Aorta (tissue), 5 donors: Measurements from ENCODE around the gene USP14. TPM values are rescaled to one million over a fixed set of nuclear protein-coding genes. Genes with fewer than 3 reads are reported as not detected.
"Not testable (repeated sequence)": the region's sequence is repeated elsewhere in the genome, so short reads cannot be mapped to it uniquely, and the experiment has no call there.

Source experiments
- ATAC-seq: fragments of 200-7000 bp; cut with Tn5 transposase; one replicate; pipeline ENCODE4 v1.9.1; 2022; ENCODE audit warnings: moderate library complexity; ENCODE audit not compliant: low FRiP score
- DNase-seq, 2 donors: peaks; one replicate each; pipeline ENCODE4 v3.0.0-alpha.2; 2020
- H3K27ac ChIP-seq, 2 donors: one replicate each; pipeline ENCODE4 v1.5.1; 2013; ENCODE audit warnings: low read length in 2 of 2, mild to moderate bottlenecking in 2 of 2, moderate library complexity in 2 of 2, control low read depth in 1 of 2, inconsistent platforms in 1 of 2, low read depth in 1 of 2
- H3K27me3 ChIP-seq, 2 donors: one replicate each; pipeline ENCODE4 v1.6.1; 2013; ENCODE audit warnings: control low read depth in 1 of 2, low read length in 1 of 2, mild to moderate bottlenecking in 1 of 2, moderate library complexity in 1 of 2; ENCODE audit not compliant: insufficient read depth in 2 of 2, control insufficient read depth in 1 of 2
- H3K36me3 ChIP-seq, 2 donors: one replicate each; pipeline ENCODE4 v1.6.1; 2013; ENCODE audit warnings: control low read depth in 1 of 2, low read length in 1 of 2, mild to moderate bottlenecking in 1 of 2; ENCODE audit not compliant: insufficient read depth in 2 of 2, control insufficient read depth in 1 of 2
- H3K4me1 ChIP-seq, 2 donors: one replicate each; pipeline ENCODE4 v1.6.1; 2013; ENCODE audit warnings: low read length in 2 of 2, control low read depth in 1 of 2, mild to moderate bottlenecking in 1 of 2, moderate library complexity in 1 of 2; ENCODE audit not compliant: insufficient read depth in 2 of 2, control insufficient read depth in 1 of 2
- H3K4me3 ChIP-seq, 2 donors: one replicate each; pipeline ENCODE4 v1.5.1; 2013; ENCODE audit warnings: low read length in 2 of 2, control low read depth in 1 of 2, mild to moderate bottlenecking in 1 of 2
- H3K9me3 ChIP-seq: one replicate; pipeline ENCODE4 v1.6.1; 2013; ENCODE audit warnings: mild to moderate bottlenecking, low read length; ENCODE audit not compliant: control insufficient read depth
- WGBS, 2 donors: extraction: QIAGEN DNeasy Blood & Tissue Kit; methylation state at CpG; one replicate each; pipeline ENCODE4 v1.1.7; 2013; 5-methylcytosine and 5-hydroxymethylcytosine counted together
- intact Hi-C, 2 donors: fragments of 100-400 bp; cut with DNase I; formaldehyde crosslinking; loops; one replicate each; pipeline versions ENCODE4 v1.14.2 to v1.15.0; 2022
- long read RNA-seq, 2 donors: library from polyadenylated mRNA; unstranded; transcript quantifications; one replicate each; pipeline ENCODE4 v2.0.0, GENCODE V29; 2020 to 2021
- polyA plus RNA-seq, 2 donors: library from polyadenylated mRNA; stranded (reverse); fragments of 200-250 nt; gene quantifications; one replicate each; pipeline ENCODE4 v1.2.3, GENCODE V29; 2013
- total RNA-seq, 2 donors: library from RNA; stranded (reverse); fragmentation: NEBNext Ultra II Directional; extraction: Animal tissue kit (Norgen Biotek cat#: 25700); gene quantifications; one replicate each; pipeline ENCODE4 v1.2.1, GENCODE V29; 2021
- donor health status: healthy with polysubstance abuse.
- donor health status: Bipolar disorder and iron deficiency.
- donor health status: DM: no; HTN: no; CAD: no.
- donor health status: DM: no; HTN: no; CAD: no.
- donor health status: DM: yes; HTN: yes; CAD: no.

The USP14 gene
- 10 to 100 TPM; 45.8 to 49.4 TPM for total RNA-seq
- 10 to 100 TPM; 20.3 to 22.7 TPM for polyA plus RNA-seq
- long read RNA-seq, donor 1, full-length matches to known transcripts: 99 of 116 reads
- long read RNA-seq, donor 1, partial matches to known transcripts: 8 of 116 reads
- long read RNA-seq, donor 1, other reads (novel, unspliced or antisense): 9 of 116 reads
- long read RNA-seq, donor 2, full-length matches to known transcripts: 30 of 41 reads
- long read RNA-seq, donor 2, partial matches to known transcripts: 4 of 41 reads
- long read RNA-seq, donor 2, other reads (novel, unspliced or antisense): 7 of 41 reads

DNA sequence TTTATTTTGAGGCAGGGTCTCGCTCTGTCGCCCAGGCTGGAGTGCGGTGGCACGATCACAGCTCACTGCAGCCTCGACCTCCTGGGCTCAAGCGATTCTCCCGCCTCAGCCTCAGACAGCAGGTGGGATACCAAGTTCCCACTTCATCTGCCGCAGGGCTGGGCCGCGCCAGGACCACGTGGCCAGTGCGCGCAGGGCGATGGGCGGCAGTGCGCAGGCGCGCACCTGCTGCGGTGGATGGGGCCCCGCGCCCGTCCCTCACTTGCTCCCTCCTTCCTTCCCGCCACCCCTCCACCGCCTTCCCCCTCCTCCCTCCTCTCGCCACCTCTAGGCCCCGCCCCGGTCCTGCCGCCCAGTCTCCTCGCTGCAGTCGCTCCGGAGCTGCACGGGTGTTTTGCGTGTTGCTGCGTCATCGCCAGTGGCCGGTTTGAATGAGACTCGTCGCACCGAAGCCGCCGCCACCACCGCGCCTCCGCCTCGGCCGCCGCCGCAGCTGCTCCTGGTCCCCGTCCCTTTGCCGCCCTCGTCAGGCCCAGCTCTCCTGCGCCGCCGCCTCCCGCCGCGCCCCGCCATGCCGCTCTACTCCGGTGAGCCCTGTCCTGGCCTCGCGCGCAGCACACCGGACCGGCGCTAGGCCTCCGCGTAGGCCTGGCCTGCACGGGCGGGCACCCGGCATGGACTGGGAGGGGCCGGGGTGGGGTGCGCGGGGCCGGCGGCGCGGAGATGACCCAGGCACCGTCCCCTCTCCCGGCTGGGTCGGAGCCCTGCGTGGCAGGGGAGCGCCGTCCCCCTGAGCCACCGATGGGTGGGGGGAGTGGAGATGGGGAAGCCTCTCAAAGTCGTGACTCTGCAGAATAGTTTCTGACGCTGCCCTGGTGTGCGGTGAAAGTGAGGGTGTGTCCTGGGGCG, at the start of gene USP14:
TSS of gene USP14 (plus strand) at position 430 of the 909 bp plus-strand sequence. CDS start at position 572, 142 bp downstream.
- intact Hi-C loops: loop anchor here in 1 of 2 donors (2.0 kb wide), 1 partner anchor 48 kb away; no protein-coding TSS in a partner anchor

DNA sequence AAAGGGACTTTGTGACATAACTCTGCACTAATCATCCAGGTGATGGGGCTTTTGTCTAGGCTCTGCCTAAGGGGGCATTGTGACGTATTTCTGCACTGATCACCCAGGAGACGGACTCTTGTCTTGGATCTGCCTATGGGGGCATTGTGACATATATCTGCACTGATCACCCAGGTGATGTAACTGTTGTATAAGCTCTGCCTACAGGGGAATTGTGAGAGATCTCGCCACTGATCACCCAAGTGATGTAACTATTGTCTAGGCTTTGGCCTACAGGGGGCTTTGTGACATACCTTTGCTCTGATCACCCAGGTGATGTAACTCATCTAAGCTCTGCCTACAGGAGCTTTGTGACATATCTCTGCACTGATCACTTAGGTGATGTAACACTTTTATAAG, 49.7 kb upstream of the USP14 start:
- DNase-seq, H3K27ac ChIP-seq, H3K4me3 ChIP-seq, H3K9me3 ChIP-seq, H3K27me3 ChIP-seq, H3K36me3 ChIP-seq, H3K4me1 ChIP-seq, intact Hi-C loops: not testable (repeated sequence)
- WGBS, 2 donors: no CpG with 5 or more reads among the region's 3 CpGs
- ATAC-seq: peak; percentile 30

More for the DNA sequence above, at the start of gene USP14:
- no peaks in the 10 kb centered on the region for H3K36me3 ChIP-seq
- ATAC-seq (peak; percentile 97), DNase-seq (peak; percentile 98 to 99)
- peak within 1 kb of the TSS in 1 of 2 donors; percentile 47 for H3K27ac ChIP-seq
- 1% methylated on average over 57 to 89 of the region's 89 CpGs for WGBS, 2 donors
- no peaks in the 10 kb centered on the region for H3K4me1 ChIP-seq
- H3K27me3 ChIP-seq: no peaks in the 10 kb centered on the region
- H3K4me3 ChIP-seq: peak within 1 kb of the TSS; percentile 67 to 84
- no peaks in the 10 kb centered on the region for H3K9me3 ChIP-seq

DNA sequence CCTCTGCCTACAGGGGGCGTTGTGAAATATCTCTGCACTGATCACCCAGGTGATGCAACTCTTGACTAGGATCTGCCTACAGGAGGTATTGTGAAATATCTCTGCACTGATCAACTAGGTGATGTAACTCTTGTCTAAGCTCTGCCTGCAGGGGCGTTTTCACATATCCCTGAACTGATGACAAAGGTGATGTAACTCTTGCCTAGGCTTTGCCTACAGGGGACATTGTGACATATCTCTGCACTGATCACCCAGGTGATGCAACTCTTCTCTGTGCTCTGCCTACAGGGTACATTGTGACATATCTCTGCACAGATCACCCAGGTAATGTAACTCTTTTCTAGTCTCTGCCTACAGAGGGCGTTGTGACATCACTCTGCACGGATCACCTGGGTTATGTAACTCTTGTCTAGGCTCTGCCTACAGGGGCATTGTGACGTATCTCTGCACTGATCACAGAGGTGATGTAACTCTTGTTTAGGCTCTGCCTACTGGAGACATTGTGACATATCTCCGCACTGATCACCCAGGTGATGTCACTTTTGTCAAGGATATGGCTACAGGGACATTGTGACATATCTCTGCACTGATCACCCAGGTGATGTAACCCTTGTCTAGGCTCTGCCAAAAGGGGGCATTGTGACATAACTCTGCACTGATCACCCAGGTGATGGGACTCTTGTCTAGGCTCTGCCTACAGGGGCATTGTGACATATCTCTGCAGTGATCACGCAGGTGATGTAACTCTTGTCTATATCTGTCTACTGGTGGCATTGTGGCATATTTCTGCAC, 49.0 kb upstream of the USP14 start:
- H3K27me3 ChIP-seq, DNase-seq, H3K4me1 ChIP-seq, H3K27ac ChIP-seq, intact Hi-C loops, H3K4me3 ChIP-seq, H3K9me3 ChIP-seq, H3K36me3 ChIP-seq: not testable (repeated sequence)
- 39% methylated on average over 7 of the region's 7 CpGs for WGBS, 2 donors
- ATAC-seq: peak; percentile 69

DNA sequence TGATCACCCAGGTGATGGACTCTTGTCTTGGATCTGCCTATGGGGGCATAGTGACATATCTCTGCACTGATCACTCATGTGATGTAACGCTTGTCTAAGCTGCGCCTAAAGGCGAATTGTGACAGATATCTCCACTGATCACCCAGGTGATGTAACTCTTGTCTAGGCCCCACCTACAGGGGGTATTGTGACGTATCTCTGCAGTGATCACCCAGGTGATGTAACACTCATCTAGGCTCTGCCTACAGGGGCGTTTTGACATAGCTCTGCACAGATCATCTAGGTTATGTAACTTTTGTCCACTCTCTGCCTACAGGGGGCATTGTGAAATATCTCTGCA, 48.5 kb upstream of the USP14 start:
- H3K4me1 ChIP-seq, H3K27me3 ChIP-seq, DNase-seq, H3K9me3 ChIP-seq, H3K36me3 ChIP-seq, ATAC-seq, H3K27ac ChIP-seq, H3K4me3 ChIP-seq: not testable (repeated sequence)
- WGBS, 2 donors: 54 to 67% methylated on average over 5 of the region's 5 CpGs
- intact Hi-C loops: loop anchor here in 1 of 2 donors (2.0 kb wide), 1 partner anchor 49 kb away; the partner anchor contains the start of gene USP14

DNA sequence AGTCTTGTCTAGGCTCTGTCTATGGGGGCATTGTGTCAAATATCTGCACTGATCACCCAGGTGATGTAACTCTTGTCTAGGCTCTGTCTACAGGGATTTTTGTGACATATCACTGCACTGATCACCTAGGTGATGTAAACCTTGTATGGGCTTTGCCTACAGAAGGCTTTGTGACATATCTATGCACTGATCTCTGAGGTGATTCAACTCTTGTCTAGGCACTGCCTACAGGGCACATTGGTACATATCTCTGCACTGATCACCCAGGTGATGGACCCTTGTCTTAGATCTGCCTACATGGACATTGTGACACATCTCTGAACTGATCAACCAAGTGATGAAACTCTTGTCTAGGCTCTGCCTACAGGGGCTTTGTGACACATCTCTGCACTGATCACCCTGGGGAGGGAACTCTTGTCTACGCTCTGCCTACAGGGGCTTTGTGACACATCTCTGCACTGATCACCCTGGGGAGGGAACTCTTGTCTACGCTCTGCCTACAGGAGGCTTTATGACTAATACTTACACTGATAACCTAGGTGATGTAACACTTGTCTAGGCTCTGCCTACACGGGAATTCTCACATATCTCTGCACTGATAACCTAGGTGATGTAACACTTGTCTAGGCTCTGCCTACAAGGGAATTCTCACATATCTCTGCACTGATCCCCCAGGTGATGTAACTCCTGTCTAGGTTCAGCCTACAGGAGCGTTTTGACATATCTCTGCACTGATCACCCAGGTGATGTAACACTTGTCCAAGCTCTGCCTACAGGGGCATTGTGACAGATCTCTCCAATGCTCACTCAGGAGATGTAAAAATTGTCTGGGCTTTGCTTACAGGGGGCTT, 47.8 kb upstream of the USP14 start:
- not testable (repeated sequence) for H3K4me1 ChIP-seq, H3K36me3 ChIP-seq, H3K4me3 ChIP-seq, DNase-seq, H3K27ac ChIP-seq, H3K27me3 ChIP-seq, H3K9me3 ChIP-seq
- intact Hi-C loops: loop anchor here in 1 of 2 donors (2.0 kb wide), 1 partner anchor 48 kb away; the partner anchor contains the start of gene USP14
- WGBS, 2 donors: 62 to 67% methylated on average over 4 of the region's 4 CpGs
- peak; percentile 27 for ATAC-seq

DNA sequence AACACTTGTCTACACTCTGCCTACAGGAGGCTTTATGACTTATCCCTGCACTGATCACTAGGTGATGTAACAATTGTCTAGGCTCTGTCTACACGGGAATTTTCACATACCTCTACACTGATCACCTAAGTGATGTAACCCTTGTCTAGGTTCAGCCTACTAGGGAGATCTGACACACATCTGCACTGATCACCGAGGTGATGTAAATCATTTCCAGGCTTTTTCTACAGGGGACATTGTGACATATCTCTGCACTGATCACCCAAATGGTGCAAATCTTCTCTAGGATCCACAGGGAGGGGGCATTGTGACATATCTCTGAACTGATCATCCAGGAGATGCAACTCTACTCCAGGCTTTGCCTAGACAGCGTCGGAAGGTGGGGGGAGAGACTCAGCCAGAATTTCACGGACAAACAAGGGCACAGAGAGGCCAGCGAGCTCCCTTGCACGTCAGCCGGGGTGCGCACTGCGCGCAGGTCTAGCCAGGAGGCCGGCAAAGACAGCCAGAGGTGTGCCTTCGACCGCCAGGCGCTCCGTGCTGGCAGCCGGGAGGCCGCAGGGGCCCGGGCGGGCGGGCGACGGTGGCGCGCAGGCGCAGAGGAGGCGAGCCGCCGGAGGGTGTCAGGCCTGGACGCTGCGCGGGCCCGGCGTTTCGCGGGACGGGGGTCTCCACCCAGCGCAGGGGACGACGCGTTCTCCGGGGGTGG, 46.9 kb upstream of the USP14 start:
- ATAC-seq (no peak), DNase-seq (peak; percentile 78 to 92)
- Histone ChIP-seq H3K36me3 (no peaks in the 10 kb centered on the region), H3K9me3 (peaks cover 2% of the 10 kb centered on the region), H3K4me3 (no peak overlapping the region), H3K27me3 (no peaks in the 10 kb centered on the region), H3K4me1 (no peaks in the 10 kb centered on the region), H3K27ac (no peak overlapping the region)
- WGBS, 2 donors: 15 to 18% methylated on average over 42 of the region's 42 CpGs
- intact Hi-C loops: loop anchor here in 1 of 2 donors (2.0 kb wide), 1 partner anchor 47 kb away; the partner anchor contains the start of gene USP14

DNA sequence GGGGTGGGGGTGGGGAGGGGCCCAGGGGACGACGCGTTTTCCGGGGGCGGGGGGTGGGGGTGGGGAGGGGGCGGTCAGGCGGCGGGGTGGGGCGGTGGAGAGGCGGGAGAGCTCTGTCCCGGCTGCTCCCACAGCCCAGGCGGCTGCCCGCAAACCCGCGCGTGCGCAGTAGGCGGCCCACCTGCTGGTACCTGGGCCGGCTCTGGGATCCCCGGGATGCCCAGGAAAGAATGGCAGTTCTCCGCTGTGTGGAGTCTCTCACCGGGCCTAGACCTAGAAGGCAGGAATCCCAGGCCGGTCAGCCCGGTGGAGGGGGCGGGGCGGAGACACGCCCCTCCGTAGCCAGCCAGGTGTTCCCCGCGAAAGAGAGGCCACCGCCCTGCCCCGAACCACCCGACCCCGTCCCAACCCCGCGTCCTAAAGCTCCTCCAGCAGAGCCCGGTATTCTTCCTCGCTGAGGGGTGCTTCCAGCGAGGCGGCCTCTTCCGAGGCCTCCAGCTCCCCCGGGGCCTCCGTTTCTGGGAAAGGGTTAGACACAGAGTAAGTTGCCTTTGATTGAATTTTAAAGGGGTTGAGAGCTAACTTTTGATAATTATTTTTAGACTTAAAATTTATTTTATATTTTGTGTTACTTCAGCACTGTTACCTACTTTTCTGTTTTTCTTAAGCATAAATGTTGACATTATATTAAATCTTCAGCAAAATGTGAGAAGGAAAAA, 46.2 kb upstream of the USP14 start:
- H3K36me3 ChIP-seq, ATAC-seq, H3K27me3 ChIP-seq, H3K4me3 ChIP-seq, H3K4me1 ChIP-seq, intact Hi-C loops, H3K27ac ChIP-seq, H3K9me3 ChIP-seq: not testable (repeated sequence)
- peak; percentile 78 to 82 for DNase-seq
- WGBS, 2 donors: 29 to 39% methylated on average over 25 to 33 of the region's 43 CpGs
